ENCODE data around the gene HHIPL2.

DNA sequence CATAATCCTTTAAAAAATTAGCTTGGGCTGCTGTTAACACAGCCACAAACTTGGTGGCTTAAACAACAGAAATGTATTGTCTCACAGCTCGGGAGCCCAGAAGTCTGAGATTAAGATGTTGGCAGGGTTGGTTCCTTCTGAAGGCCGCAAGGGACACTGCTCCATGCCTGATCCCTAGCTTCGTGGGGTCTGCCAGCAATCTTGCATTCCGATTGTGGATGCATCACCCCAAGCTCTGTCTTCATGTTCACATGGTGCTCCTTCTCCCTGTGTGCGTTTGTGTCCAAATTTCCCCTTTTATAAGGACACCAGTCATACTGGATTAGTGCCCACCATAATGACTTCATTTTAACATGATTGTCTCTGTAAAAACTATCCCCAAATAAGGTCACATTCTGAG is 5.0 kb upstream of the HHIPL2 start:
- no peak for TF ChIP-seq SNAI2 (CRISPR knock-in tag; IDR thresholded peaks at IDR 0.05)
- TF ChIP-seq, protein P1, sequence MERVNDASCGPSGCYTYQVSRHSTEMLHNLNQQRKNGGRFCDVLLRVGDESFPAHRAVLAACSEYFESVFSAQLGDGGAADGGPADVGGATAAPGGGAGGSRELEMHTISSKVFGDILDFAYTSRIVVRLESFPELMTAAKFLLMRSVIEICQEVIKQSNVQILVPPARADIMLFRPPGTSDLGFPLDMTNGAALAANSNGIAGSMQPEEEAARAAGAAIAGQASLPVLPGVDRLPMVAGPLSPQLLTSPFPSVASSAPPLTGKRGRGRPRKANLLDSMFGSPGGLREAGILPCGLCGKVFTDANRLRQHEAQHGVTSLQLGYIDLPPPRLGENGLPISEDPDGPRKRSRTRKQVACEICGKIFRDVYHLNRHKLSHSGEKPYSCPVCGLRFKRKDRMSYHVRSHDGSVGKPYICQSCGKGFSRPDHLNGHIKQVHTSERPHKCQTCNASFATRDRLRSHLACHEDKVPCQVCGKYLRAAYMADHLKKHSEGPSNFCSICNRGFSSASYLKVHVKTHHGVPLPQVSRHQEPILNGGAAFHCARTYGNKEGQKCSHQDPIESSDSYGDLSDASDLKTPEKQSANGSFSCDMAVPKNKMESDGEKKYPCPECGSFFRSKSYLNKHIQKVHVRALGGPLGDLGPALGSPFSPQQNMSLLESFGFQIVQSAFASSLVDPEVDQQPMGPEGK (CRISPR knock-in tag; IDR thresholded peaks at IDR 0.05; ENCODE audit: borderline replicate concordance), result no peak
- no peak for TF ChIP-seq GLIS3 (CRISPR knock-in tag; IDR thresholded peaks at IDR 0.05)
- no peak for TF ChIP-seq ISL1 (CRISPR knock-in tag; IDR thresholded peaks at IDR 0.05)
- no peak for TF ChIP-seq RARB (CRISPR knock-in tag; IDR thresholded peaks at IDR 0.05)
- TF ChIP-seq, protein P2, sequence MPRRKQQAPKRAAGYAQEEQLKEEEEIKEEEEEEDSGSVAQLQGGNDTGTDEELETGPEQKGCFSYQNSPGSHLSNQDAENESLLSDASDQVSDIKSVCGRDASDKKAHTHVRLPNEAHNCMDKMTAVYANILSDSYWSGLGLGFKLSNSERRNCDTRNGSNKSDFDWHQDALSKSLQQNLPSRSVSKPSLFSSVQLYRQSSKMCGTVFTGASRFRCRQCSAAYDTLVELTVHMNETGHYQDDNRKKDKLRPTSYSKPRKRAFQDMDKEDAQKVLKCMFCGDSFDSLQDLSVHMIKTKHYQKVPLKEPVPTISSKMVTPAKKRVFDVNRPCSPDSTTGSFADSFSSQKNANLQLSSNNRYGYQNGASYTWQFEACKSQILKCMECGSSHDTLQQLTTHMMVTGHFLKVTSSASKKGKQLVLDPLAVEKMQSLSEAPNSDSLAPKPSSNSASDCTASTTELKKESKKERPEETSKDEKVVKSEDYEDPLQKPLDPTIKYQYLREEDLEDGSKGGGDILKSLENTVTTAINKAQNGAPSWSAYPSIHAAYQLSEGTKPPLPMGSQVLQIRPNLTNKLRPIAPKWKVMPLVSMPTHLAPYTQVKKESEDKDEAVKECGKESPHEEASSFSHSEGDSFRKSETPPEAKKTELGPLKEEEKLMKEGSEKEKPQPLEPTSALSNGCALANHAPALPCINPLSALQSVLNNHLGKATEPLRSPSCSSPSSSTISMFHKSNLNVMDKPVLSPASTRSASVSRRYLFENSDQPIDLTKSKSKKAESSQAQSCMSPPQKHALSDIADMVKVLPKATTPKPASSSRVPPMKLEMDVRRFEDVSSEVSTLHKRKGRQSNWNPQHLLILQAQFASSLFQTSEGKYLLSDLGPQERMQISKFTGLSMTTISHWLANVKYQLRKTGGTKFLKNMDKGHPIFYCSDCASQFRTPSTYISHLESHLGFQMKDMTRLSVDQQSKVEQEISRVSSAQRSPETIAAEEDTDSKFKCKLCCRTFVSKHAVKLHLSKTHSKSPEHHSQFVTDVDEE (CRISPR knock-in tag; IDR thresholded peaks at IDR 0.05), result no peak
- TF ChIP-seq ZC3H10 (CRISPR knock-in tag; IDR thresholded peaks at IDR 0.05), result no peak
- TF ChIP-seq, protein P3, sequence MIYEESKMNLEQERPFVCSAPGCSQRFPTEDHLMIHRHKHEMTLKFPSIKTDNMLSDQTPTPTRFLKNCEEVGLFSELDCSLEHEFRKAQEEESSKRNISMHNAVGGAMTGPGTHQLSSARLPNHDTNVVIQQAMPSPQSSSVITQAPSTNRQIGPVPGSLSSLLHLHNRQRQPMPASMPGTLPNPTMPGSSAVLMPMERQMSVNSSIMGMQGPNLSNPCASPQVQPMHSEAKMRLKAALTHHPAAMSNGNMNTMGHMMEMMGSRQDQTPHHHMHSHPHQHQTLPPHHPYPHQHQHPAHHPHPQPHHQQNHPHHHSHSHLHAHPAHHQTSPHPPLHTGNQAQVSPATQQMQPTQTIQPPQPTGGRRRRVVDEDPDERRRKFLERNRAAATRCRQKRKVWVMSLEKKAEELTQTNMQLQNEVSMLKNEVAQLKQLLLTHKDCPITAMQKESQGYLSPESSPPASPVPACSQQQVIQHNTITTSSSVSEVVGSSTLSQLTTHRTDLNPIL (CRISPR knock-in tag; IDR thresholded peaks at IDR 0.05; ENCODE audit: low read depth), result no peak
- TF ChIP-seq TCF4 (CRISPR knock-in tag; IDR thresholded peaks at IDR 0.05; ENCODE audit: borderline replicate concordance), result no peak
- no peak for TF ChIP-seq ZNF70 (CRISPR knock-in tag; IDR thresholded peaks at IDR 0.05)
- TF ChIP-seq TOX (CRISPR knock-in tag; IDR thresholded peaks at IDR 0.05; ENCODE audit: borderline replicate concordance), result no peak
- no peak for TF ChIP-seq ZFP3 (CRISPR knock-in tag; IDR thresholded peaks at IDR 0.05)
- no peak for TF ChIP-seq CSDC2 (CRISPR knock-in tag; IDR thresholded peaks at IDR 0.05)

Data from SK-N-SH treated with all-trans-retinoic acid at 6 μM for 48 hours (cell line).